ENCODE measurements around the gene THRSP.
"Not testable (repeated sequence)": the region's sequence is repeated elsewhere in the genome, so short reads cannot be mapped to it uniquely, and the experiment has no call there.

Gene THRSP

DNA sequence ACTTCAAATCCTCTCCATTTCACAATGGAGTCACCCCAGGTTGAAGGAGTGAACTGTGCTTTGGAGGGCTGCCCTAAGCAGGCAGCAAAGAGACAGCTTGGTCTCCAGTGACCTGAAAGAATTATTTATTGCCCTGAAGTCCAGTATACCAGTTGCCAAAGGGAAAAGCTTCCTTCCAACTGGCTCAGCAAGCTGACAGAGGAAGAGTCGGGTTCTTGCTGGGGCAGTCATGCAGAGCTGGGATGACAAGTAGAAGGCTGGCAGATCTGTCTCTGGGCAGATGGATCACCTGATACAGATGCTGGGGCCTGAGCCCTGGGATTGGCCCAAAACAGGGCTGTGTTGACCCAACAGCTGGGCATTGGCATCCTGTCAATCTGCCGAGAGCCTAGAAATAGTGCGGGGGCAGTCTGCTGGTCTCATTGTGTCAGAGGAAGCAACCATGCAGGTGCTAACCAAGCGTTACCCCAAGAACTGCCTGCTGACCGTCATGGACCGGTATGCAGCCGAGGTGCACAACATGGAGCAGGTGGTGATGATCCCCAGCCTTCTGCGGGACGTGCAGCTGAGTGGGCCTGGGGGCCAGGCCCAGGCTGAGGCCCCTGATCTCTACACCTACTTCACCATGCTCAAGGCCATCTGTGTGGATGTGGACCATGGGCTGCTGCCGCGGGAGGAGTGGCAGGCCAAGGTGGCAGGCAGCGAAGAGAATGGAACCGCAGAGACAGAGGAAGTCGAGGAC, at the start of gene THRSP:
THRSP (plus strand) TSS at position 422 of the 742 bp plus-strand sequence; CDS start at position 443, 21 bp downstream.
- DNase-seq (ENCODE audit: extremely low read depth, low read depth): no peak
- H3K4me3 ChIP-seq (replicated peaks; ENCODE audit: low read depth, low read length): no peak within 1 kb of the TSS
- TF ChIP-seq, protein P1, sequence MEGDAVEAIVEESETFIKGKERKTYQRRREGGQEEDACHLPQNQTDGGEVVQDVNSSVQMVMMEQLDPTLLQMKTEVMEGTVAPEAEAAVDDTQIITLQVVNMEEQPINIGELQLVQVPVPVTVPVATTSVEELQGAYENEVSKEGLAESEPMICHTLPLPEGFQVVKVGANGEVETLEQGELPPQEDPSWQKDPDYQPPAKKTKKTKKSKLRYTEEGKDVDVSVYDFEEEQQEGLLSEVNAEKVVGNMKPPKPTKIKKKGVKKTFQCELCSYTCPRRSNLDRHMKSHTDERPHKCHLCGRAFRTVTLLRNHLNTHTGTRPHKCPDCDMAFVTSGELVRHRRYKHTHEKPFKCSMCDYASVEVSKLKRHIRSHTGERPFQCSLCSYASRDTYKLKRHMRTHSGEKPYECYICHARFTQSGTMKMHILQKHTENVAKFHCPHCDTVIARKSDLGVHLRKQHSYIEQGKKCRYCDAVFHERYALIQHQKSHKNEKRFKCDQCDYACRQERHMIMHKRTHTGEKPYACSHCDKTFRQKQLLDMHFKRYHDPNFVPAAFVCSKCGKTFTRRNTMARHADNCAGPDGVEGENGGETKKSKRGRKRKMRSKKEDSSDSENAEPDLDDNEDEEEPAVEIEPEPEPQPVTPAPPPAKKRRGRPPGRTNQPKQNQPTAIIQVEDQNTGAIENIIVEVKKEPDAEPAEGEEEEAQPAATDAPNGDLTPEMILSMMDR (IDR thresholded peaks at IDR 0.05; ENCODE audit: low read depth, low read length, missing control alignments): no peak

- DNase-seq (ENCODE audit: extremely low read depth, low read depth); H3K4me3 ChIP-seq (replicated peaks; ENCODE audit: low read depth, low read length): not testable (repeated sequence)
Measured at GRCh38 chr11:78014937-78015520, 48.6 kb upstream of the THRSP start.

DNA sequence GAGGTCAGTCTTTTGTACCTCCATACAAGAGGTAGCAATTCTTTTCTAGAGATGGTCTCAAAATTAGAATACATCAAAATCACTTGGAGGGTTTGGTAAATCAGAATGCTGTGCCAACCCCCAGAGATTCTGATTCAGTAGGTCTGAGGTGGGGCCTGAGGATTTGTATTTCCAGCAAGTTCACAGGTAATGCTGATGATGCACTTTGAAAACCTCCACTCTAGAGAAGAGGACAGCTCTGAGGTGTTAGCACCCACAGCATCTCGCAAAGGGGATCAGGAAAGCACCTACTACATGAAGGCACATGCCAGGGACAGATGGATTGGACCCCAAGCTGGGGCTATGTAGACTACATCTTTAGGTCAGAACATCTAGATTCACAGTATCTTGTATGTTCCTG, 47.8 kb upstream of the THRSP start:
- TF ChIP-seq, protein P1 (IDR thresholded peaks at IDR 0.05; ENCODE audit: low read depth, low read length, missing control alignments): no peak
- DNase-seq (ENCODE audit: extremely low read depth, low read depth): no peak

DNA sequence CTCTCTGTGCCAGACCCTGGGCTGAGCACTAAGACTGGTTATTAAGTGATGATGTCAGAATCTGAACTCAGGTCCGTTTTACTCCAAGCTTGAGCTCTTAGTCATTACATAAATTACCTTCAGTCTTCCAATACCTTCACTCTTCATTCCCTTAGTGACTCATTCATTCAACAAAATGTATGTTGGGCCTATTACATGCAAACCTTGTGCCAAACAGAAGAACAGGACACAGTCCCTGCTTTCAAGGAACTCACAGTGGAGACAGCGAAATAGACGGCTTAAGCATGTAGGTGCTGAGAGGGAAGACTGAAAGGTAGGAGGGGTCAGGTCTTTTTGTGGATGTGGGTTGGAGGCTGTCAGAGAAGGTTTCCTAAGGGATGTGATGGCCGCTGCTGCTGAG, 43.9 kb upstream of the THRSP start:
- TF ChIP-seq, protein P1 (IDR thresholded peaks at IDR 0.05; ENCODE audit: low read depth, low read length, missing control alignments): no peak
- DNase-seq (ENCODE audit: extremely low read depth, low read depth): no peak
- H3K4me3 ChIP-seq (replicated peaks; ENCODE audit: low read depth, low read length): no peak overlapping the region

More for the DNA sequence above, 47.8 kb upstream of the THRSP start:
- no peak overlapping the region for H3K4me3 ChIP-seq (replicated peaks; ENCODE audit: low read depth, low read length)

DNA sequence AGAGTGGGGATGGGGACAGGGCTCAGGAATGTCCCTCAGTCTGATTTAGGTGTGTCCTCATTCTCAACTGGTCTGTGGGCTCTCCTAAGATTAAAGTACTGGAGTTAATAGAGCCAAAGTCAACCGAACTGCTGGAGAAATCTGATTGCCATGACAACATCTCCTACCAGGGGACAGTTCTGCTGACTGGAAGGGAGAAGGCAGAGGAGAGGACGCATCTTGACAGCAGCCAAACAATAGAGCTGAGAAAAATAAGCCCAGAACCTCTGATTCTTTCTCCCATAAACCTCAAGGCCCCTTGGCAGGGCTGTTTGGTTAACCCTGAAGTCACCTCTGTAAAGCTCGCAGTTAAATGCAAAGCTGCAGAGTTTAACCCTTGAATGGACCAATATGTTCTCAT, 43.4 kb upstream of the THRSP start:
- H3K4me3 ChIP-seq (replicated peaks; ENCODE audit: low read depth, low read length): no peak overlapping the region
- TF ChIP-seq, protein P1 (IDR thresholded peaks at IDR 0.05; ENCODE audit: low read depth, low read length, missing control alignments): no peak
- no peak for DNase-seq (ENCODE audit: extremely low read depth, low read depth)

GRCh38 chr11:78021611-78022010, 42.0 kb upstream of the THRSP start:
- no peak overlapping the region for H3K4me3 ChIP-seq (replicated peaks; ENCODE audit: low read depth, low read length)
- TF ChIP-seq, protein P1 (IDR thresholded peaks at IDR 0.05; ENCODE audit: low read depth, low read length, missing control alignments): no peak
- no peak for DNase-seq (ENCODE audit: extremely low read depth, low read depth)

Measured in HFF-Myc (cell line).